Tibial artery (tissue), 4 donors: Measurements from ENCODE around the gene GAS6.

Experiments used
- DNase-seq, 2 donors: peaks; one replicate each; pipeline ENCODE4 v3.0.0-alpha.2; 2019
- H3K27ac ChIP-seq, 2 donors: fragments of 200-600 bp; sonication (generic) in 1 of 2; 1 replicate in 1 of 2; 2 replicates in 1 of 2; pipeline ENCODE4 v1.5.1; 2018 to 2019; ENCODE audit warnings: mild to moderate bottlenecking in 1 of 2
- H3K27me3 ChIP-seq, 2 donors: fragments of 200-600 bp; sonication (generic) in 1 of 2; one replicate each; pipeline versions ENCODE4 v1.5.1 to v1.6.0; 2016 to 2019
- H3K36me3 ChIP-seq, 3 donors: fragments of 200-600 bp; sonication (generic) in 2 of 3; one replicate each; pipeline ENCODE4 v1.5.1; 2016 to 2019; ENCODE audit warnings: mild to moderate bottlenecking in 2 of 3
- H3K4me1 ChIP-seq, 4 donors: fragments of 200-600 bp; sonication (generic) in 2 of 4; 1 replicate in 3 of 4; 2 replicates in 1 of 4; pipeline ENCODE4 v1.5.1; 2016 to 2019
- H3K4me3 ChIP-seq, 2 donors: fragments of 200-600 bp; sonication (generic) in 1 of 2; 1 replicate in 1 of 2; 2 replicates in 1 of 2; pipeline ENCODE4 v1.5.1; 2018 to 2019; ENCODE audit warnings: mild to moderate bottlenecking in 2 of 2
- H3K9me3 ChIP-seq, 3 donors: fragments of 200-600 bp; sonication (generic) in 1 of 3; one replicate each; pipeline ENCODE4 v1.5.1; 2016 to 2019
- intact Hi-C: fragments of 100-400 bp; cut with DNase I; formaldehyde crosslinking; loops from one replicate; pipeline ENCODE4 v1.15.0; 2023; ENCODE audit warnings: low total_unique reads
- TF ChIP-seq, protein P1 (sequence below), 2 experiments: fragments of 200-600 bp in 1 of 2; fragments of 450-650 bp in 1 of 2; IDR thresholded peaks; one replicate each; pipeline ENCODE4 v1.5.1; 2017 to 2019; ENCODE audit warnings: antibody characterized with exemption in 2 of 2, mild to moderate bottlenecking in 1 of 2, moderate library complexity in 1 of 2

Gene GAS6

DNA sequence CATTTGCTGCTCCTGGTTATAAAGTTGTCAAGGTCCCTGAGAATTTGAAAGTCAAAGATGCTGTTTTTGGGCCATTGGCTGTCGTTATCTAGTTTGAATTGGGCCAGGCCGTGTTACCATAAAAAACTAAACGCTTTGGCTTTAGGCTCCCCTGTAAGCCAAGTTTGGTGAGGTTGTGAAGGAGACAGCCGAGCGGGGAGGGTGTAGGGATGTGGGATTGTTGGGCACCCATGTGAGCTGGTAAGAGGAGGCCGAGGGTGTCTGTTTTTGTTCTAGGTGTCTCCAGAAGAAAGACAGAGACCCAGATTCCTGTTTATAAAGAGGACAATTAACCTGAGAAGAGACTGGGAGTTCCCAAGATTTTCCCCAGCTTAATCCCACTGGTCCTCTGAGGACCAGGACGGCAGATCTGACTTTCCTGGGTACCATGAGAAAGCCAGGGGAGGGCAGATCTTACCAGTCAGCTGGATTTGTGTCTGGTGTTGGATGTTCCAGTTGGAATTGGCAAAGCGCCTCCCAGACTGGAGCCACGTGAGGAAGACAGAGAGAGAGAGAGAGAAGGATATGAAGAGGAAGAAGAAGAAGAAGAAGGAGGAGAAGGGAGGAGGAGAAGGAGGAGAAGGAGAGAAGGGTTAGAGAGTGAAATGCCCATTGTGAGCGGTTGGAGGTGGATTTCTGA lies 79.8 kb downstream of the GAS6 start:
- Histone ChIP-seq H3K27ac (no peak overlapping the region), H3K9me3 (no peaks in the 10 kb centered on the region), H3K36me3 (no peaks in the 10 kb centered on the region), H3K27me3 (peaks cover 0 to 7% of the 10 kb centered on the region in 2 donors), H3K4me1 (no peaks in the 10 kb centered on the region), H3K4me3 (no peak overlapping the region)
- intact Hi-C loops: no loop called here
- DNase-seq: no peak
- TF ChIP-seq, protein P1, sequence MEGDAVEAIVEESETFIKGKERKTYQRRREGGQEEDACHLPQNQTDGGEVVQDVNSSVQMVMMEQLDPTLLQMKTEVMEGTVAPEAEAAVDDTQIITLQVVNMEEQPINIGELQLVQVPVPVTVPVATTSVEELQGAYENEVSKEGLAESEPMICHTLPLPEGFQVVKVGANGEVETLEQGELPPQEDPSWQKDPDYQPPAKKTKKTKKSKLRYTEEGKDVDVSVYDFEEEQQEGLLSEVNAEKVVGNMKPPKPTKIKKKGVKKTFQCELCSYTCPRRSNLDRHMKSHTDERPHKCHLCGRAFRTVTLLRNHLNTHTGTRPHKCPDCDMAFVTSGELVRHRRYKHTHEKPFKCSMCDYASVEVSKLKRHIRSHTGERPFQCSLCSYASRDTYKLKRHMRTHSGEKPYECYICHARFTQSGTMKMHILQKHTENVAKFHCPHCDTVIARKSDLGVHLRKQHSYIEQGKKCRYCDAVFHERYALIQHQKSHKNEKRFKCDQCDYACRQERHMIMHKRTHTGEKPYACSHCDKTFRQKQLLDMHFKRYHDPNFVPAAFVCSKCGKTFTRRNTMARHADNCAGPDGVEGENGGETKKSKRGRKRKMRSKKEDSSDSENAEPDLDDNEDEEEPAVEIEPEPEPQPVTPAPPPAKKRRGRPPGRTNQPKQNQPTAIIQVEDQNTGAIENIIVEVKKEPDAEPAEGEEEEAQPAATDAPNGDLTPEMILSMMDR (IDR thresholded peaks at IDR 0.05): no peak

DNA sequence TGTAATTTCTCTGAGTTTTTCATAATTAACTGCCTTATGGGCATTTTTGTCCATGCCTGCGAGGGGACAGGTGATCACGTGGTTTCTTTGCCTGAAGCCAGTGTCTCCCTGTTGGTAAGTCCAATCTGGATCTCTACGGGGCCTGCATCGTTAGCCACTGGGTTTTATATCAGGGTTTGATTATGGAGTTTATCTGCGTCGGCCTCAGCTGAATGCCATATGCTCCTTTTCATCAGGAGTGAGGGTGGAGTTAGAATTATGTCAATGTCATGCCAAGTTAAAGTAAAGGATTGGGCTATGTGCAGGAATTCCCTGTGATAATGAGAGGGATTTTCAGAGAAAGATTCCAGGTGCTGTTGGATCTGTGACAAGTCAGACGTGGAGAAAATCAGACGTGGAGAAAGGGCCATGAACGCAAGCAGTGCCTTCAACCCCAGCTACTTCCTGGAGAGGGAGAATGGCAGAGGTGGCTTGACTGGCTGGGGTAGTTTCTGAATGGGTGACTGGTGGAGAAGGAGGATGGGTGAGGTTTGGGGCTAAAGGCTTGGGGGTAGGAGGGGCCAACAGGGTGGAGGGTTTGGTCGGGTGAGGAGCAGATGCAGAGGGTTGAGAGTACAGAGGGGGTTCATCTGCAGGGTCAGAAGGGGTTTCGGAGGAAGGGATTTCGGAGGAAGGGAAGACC lies 80.5 kb downstream of the GAS6 start:
- Histone ChIP-seq H3K27me3 (peaks cover 0 to 5% of the 10 kb centered on the region in 2 donors), H3K27ac (no peak overlapping the region), H3K9me3 (no peaks in the 10 kb centered on the region), H3K4me3 (no peak overlapping the region), H3K4me1 (no peaks in the 10 kb centered on the region), H3K36me3 (no peaks in the 10 kb centered on the region)
- intact Hi-C loops: no loop called here
- DNase-seq: no peak
- TF ChIP-seq, protein P1 (IDR thresholded peaks at IDR 0.05): no peak

DNA sequence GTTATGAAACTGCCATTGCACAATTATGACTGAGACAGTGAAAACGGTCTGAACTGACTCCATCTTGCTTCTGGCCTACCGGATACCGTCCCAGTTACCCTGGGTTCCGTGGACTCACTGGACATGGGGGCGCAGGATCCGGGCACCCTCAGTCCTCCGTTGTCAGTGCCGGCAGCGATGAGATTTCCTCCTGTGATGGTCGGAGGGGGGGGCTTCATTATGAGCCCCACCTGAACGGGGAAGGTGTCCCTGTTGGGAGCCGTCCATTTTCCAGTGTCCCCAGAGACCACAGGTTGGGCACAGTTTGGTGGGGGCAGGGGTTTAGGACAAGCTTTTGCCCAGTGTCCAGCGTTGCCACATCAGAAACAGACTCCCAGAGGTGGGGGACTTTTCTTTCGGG lies 81.4 kb downstream of the GAS6 start:
- Histone ChIP-seq H3K27me3 (peaks cover 0 to 11% of the 10 kb centered on the region in 2 donors), H3K4me1 (no peaks in the 10 kb centered on the region), H3K4me3 (no peak overlapping the region), H3K36me3 (no peaks in the 10 kb centered on the region), H3K27ac (no peak overlapping the region), H3K9me3 (no peaks in the 10 kb centered on the region)
- TF ChIP-seq, protein P1 (IDR thresholded peaks at IDR 0.05): no peak
- intact Hi-C loops: no loop called here
- no peak for DNase-seq

DNA sequence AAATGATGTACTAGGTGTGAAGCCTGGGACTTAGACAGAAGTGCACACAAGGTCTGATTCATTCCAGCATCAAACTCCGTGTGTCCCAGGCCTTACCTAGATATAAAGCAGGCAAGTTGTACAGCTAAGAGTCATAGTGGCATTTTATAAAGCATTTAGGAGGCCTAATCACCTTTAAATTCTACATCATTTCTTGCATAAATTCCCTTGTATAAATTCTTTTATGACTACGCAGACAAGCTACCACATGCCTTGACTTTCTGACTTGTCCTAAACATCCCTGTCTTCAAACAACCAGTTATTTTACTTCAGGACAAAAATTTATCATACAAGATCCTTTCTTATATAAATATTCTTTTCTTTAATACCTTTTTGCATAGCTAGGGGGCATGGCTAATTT lies 82.3 kb downstream of the GAS6 start:
- H3K9me3 ChIP-seq: no peaks in the 10 kb centered on the region

DNA sequence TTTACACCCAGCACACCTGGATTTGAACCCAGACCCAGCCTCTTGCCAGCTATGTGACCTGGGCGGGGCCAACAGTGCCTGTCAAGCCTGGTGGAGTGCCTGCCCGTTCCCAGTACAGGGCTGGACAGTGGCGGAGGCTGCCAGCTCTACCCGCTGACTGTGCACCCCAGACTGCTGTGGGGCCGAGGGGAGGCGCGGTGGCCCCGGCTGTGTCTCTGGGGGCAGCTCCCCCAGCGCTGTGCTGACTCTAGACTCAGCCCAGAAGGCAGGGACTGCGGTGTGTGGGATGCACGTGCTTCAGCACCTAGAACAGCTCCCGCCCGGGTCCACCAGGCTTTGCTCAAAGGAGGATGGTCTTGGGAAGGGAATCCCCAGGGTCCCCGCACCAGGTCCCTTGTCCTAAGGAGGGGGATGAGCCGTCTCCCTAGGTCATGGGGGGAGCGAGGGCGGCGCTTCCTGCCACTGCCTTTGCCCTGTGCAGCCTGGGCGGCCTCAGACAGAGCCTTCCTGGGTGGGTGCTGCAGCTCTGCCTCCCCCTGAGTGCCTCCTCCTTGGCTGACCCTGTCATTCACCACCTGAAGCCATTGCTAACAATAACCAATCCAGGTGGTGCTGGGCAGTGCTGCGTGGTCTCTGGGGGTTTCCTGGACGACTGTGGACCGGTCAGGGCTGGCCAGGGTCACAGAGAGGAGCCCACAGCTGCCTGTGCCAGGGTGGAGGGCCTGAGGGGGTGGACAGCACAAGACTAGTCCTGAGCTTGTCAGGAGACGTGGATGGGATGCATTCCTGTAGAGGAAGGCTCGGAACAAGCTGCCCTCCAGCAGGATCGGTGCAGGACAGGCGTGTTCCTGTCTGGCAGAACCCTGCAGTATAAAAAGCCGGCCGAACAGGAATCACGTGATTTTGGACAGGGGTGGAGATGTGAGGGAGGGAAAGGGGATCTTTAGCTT lies 86.3 kb downstream of the GAS6 start:
- peak in 1 of 2 donors; percentile 54 for DNase-seq
- TF ChIP-seq, protein P1 (IDR thresholded peaks at IDR 0.05): no peak
- no peaks in the 10 kb centered on the region for H3K36me3 ChIP-seq
- H3K27ac ChIP-seq: no peak overlapping the region
- H3K4me1 ChIP-seq: no peaks in the 10 kb centered on the region
- intact Hi-C loops: no loop called here
- no peaks in the 10 kb centered on the region for H3K9me3 ChIP-seq
- H3K27me3 ChIP-seq: peaks cover 0 to 35% of the 10 kb centered on the region in 2 donors
- no peak overlapping the region for H3K4me3 ChIP-seq

More for the DNA sequence above, 82.3 kb downstream of the GAS6 start:
- no peak for DNase-seq
- H3K4me3 ChIP-seq: no peak overlapping the region
- peaks cover 0 to 20% of the 10 kb centered on the region in 2 donors for H3K27me3 ChIP-seq
- no peaks in the 10 kb centered on the region for H3K36me3 ChIP-seq
- intact Hi-C loops: no loop called here
- no peaks in the 10 kb centered on the region for H3K4me1 ChIP-seq
- TF ChIP-seq, protein P1 (IDR thresholded peaks at IDR 0.05): no peak
- H3K27ac ChIP-seq: no peak overlapping the region
